Stimulated activated effector memory CD8-positive, alpha-beta T cell treated with anti-CD3 and anti-CD28 coated beads, Interleukin-12 subunit alpha, Interleukin-12 subunit beta, amount 100 ng/mL, for 72 hours (primary cell): ENCODE measurements around the gene GLRA3.
"Not testable (repeated sequence)": the region's sequence is repeated elsewhere in the genome, so short reads cannot be mapped to it uniquely, and the experiment has no call there.

Experiments used
- ATAC-seq: fragments of 150-1000 bp; cut with Tn5 transposase; 2 replicates; pipeline ENCODE4 v1.10.0; 2021
- DNase-seq, 2 donors: peaks; one replicate each; pipeline ENCODE4 v3.0.0; 2021 to 2022; ENCODE audit warnings: low spot score in 2 of 2
- H3K27ac Mint-ChIP-seq: one replicate; pipeline ENCODE4 v1.8.0; 2022; ENCODE audit warnings: mild to moderate bottlenecking, mixed read lengths
- H3K36me3 Mint-ChIP-seq: one replicate; pipeline ENCODE4 v1.8.0; 2022; ENCODE audit warnings: mild to moderate bottlenecking, mixed read lengths
- H3K4me1 Mint-ChIP-seq: one replicate; pipeline ENCODE4 v1.8.0; 2022; ENCODE audit warnings: mixed read lengths
- H3K4me3 Mint-ChIP-seq: one replicate; pipeline ENCODE4 v1.8.0; 2022; ENCODE audit warnings: mild to moderate bottlenecking, mixed read lengths
- H3K9me3 Mint-ChIP-seq: one replicate; pipeline ENCODE4 v1.8.0; 2022; ENCODE audit warnings: mixed read lengths

GLRA3 gene

GRCh38 chr4:174828845-174829701, at the start of gene GLRA3:
Gene GLRA3 (minus strand): TSS chr4:174829247. CDS start chr4:174828811, 436 bp downstream.
- DNase-seq (no peak), ATAC-seq (peak; percentile 62)
- H3K36me3 Mint-ChIP-seq = no peaks in the 10 kb centered on the region
- H3K4me1 Mint-ChIP-seq = no peaks in the 10 kb centered on the region
- H3K27ac Mint-ChIP-seq = no peak within 1 kb of the TSS
- peak within 1 kb of the TSS; percentile 40 for H3K4me3 Mint-ChIP-seq
- H3K9me3 Mint-ChIP-seq = no peaks in the 10 kb centered on the region

- DNase-seq (no peak), ATAC-seq (no peak)
- Mint-ChIP-seq H3K36me3 (no peaks in the 10 kb centered on the region), H3K4me1 (no peaks in the 10 kb centered on the region), H3K9me3 (no peaks in the 10 kb centered on the region), H3K27ac (no peak overlapping the region), H3K4me3 (no peak overlapping the region)
These were observed 45.9 kb upstream of the GLRA3 start for GRCh38 chr4:174874898-174875297.

GRCh38 chr4:174873931-174874330, 44.9 kb upstream of the GLRA3 start:
- no peak overlapping the region for H3K27ac Mint-ChIP-seq
- H3K9me3 Mint-ChIP-seq = no peaks in the 10 kb centered on the region
- H3K4me3 Mint-ChIP-seq = no peak overlapping the region
- H3K4me1 Mint-ChIP-seq = no peaks in the 10 kb centered on the region
- H3K36me3 Mint-ChIP-seq = no peaks in the 10 kb centered on the region
- DNase-seq (no peak), ATAC-seq (no peak)

GRCh38 chr4:174873146-174873545, 44.1 kb upstream of the GLRA3 start:
- H3K9me3 Mint-ChIP-seq, ATAC-seq, DNase-seq, H3K4me1 Mint-ChIP-seq, H3K36me3 Mint-ChIP-seq, H3K4me3 Mint-ChIP-seq, H3K27ac Mint-ChIP-seq: not testable (repeated sequence)

GRCh38 chr4:174871407-174871806, 42.4 kb upstream of the GLRA3 start:
- DNase-seq (no peak), ATAC-seq (no peak)
- peaks cover 6% of the 10 kb centered on the region for H3K9me3 Mint-ChIP-seq
- no peak overlapping the region for H3K4me3 Mint-ChIP-seq
- no peaks in the 10 kb centered on the region for H3K36me3 Mint-ChIP-seq
- no peak overlapping the region for H3K27ac Mint-ChIP-seq
- H3K4me1 Mint-ChIP-seq = no peaks in the 10 kb centered on the region

GRCh38 chr4:174870311-174870710, 41.3 kb upstream of the GLRA3 start:
- Mint-ChIP-seq H3K4me3 (no peak overlapping the region), H3K27ac (no peak overlapping the region), H3K4me1 (no peaks in the 10 kb centered on the region), H3K9me3 (peaks cover 6% of the 10 kb centered on the region), H3K36me3 (no peaks in the 10 kb centered on the region)
- ATAC-seq (no peak), DNase-seq (no peak)

- Mint-ChIP-seq H3K4me3 (no peak overlapping the region), H3K36me3 (no peaks in the 10 kb centered on the region), H3K4me1 (no peaks in the 10 kb centered on the region), H3K9me3 (peaks cover 6% of the 10 kb centered on the region), H3K27ac (no peak overlapping the region)
- DNase-seq (no peak), ATAC-seq (no peak)
These were observed 40.3 kb upstream of the GLRA3 start for GRCh38 chr4:174869339-174869738.

GRCh38 chr4:174867903-174868302, 38.9 kb upstream of the GLRA3 start:
- Mint-ChIP-seq H3K4me3 (no peak overlapping the region), H3K36me3 (no peaks in the 10 kb centered on the region), H3K9me3 (peaks cover 6% of the 10 kb centered on the region), H3K4me1 (no peaks in the 10 kb centered on the region), H3K27ac (no peak overlapping the region)
- DNase-seq (no peak), ATAC-seq (no peak)

GRCh38 chr4:174865418-174865985, 36.5 kb upstream of the GLRA3 start:
- no peak overlapping the region for H3K4me3 Mint-ChIP-seq
- no peaks in the 10 kb centered on the region for H3K36me3 Mint-ChIP-seq
- no peak for ATAC-seq
- no peak for DNase-seq
- peaks cover 6% of the 10 kb centered on the region for H3K9me3 Mint-ChIP-seq
- H3K4me1 Mint-ChIP-seq = no peaks in the 10 kb centered on the region
- no peak overlapping the region for H3K27ac Mint-ChIP-seq

- Mint-ChIP-seq H3K9me3 (peaks cover 10% of the 10 kb centered on the region), H3K36me3 (no peaks in the 10 kb centered on the region), H3K27ac (no peak overlapping the region), H3K4me3 (no peak overlapping the region), H3K4me1 (no peaks in the 10 kb centered on the region)
- DNase-seq (no peak), ATAC-seq (peak; percentile 42)
These were observed 35.0 kb upstream of the GLRA3 start for GRCh38 chr4:174864031-174864430.

GRCh38 chr4:174860588-174860987, 31.5 kb upstream of the GLRA3 start:
- Mint-ChIP-seq H3K36me3 (no peaks in the 10 kb centered on the region), H3K9me3 (peaks cover 9% of the 10 kb centered on the region), H3K4me3 (no peak overlapping the region), H3K27ac (no peak overlapping the region), H3K4me1 (no peaks in the 10 kb centered on the region)
- DNase-seq (no peak), ATAC-seq (no peak)

- no peak overlapping the region for H3K4me3 Mint-ChIP-seq
- ATAC-seq = no peak
- DNase-seq = no peak
- H3K9me3 Mint-ChIP-seq = peaks cover 9% of the 10 kb centered on the region
- H3K27ac Mint-ChIP-seq = no peak overlapping the region
- no peaks in the 10 kb centered on the region for H3K4me1 Mint-ChIP-seq
- no peaks in the 10 kb centered on the region for H3K36me3 Mint-ChIP-seq
These were observed 30.9 kb upstream of the GLRA3 start for GRCh38 chr4:174859904-174860303.

GRCh38 chr4:174856926-174857800, 28.1 kb upstream of the GLRA3 start:
- ATAC-seq (no peak), DNase-seq (no peak)
- Mint-ChIP-seq H3K36me3 (no peaks in the 10 kb centered on the region), H3K9me3 (peaks cover 9% of the 10 kb centered on the region), H3K4me1 (no peaks in the 10 kb centered on the region), H3K4me3 (no peak overlapping the region), H3K27ac (no peak overlapping the region)

- no peak overlapping the region for H3K4me3 Mint-ChIP-seq
- ATAC-seq (no peak), DNase-seq (no peak)
- H3K4me1 Mint-ChIP-seq = no peaks in the 10 kb centered on the region
- no peaks in the 10 kb centered on the region for H3K36me3 Mint-ChIP-seq
- peaks cover 7% of the 10 kb centered on the region for H3K9me3 Mint-ChIP-seq
- H3K27ac Mint-ChIP-seq = no peak overlapping the region
These were observed 26.0 kb upstream of the GLRA3 start for GRCh38 chr4:174855050-174855449.

- no peak for DNase-seq
- Mint-ChIP-seq H3K27ac (no peak overlapping the region), H3K4me3 (no peak overlapping the region), H3K4me1 (no peaks in the 10 kb centered on the region), H3K36me3 (no peaks in the 10 kb centered on the region), H3K9me3 (peaks cover 5% of the 10 kb centered on the region)
- ATAC-seq = no peak
These were observed 24.6 kb upstream of the GLRA3 start for GRCh38 chr4:174853629-174854028.
